Measurements from ENCODE around the gene TCF7. TPM values are rescaled to one million over a fixed set of nuclear protein-coding genes. Genes with fewer than 3 reads are reported as not detected.

Gene TCF7
- total and polyA plus RNA-seq, 2 of the 13 experiments (the other 11 are each of a cell fraction or from before 2014, with no cell fraction given) = 6.3 to 6.8 TPM

GRCh38 chr5:134101686-134102439, 12.6 kb upstream of the TCF7 start:
- Histone ChIP-seq H2AFZ (ENCODE audit: low read length) (no peak overlapping the region), H3K79me2 (ENCODE audit: insufficient read depth, low read length) (no peaks in the 10 kb centered on the region), H3K36me3 (replicated peaks in 1 of 2; ENCODE audit: control insufficient read depth in 1 of 2, insufficient read depth in 2 of 2, low read length in 2 of 2) (no peaks in the 10 kb centered on the region), H3K9ac (ENCODE audit: insufficient read depth, low read depth, low read length) (no peak overlapping the region), H3K4me3 (replicated peaks in 1 of 3; ENCODE audit: insufficient read depth in 1 of 3, low read depth in 2 of 3, low read length in 3 of 3) (no peak overlapping the region), H3K4me1 (ENCODE audit: insufficient read depth, low read length) (peaks cover 98% of the 10 kb centered on the region), H4K20me1 (ENCODE audit: insufficient read depth, low read length) (no peaks in the 10 kb centered on the region), H3K27me3 (ENCODE audit: control insufficient read depth in 1 of 2, insufficient read depth in 2 of 2, low read length in 2 of 2) (peaks cover 0 to 2% of the 10 kb centered on the region in 2 experiments; a peak in 1 of 5 replicates), H3K27ac (ENCODE audit: extremely low read length, insufficient read depth, low read length) (no peak overlapping the region), H3K9me3 (ENCODE audit: low read length) (no peaks in the 10 kb centered on the region), H3K4me2 (ENCODE audit: low read depth, low read length) (0 out of 2 replicates have a peak overlapping the region, but pooled peaks have one; percentile 1)
- ChIA-PET CTCF (ENCODE audit: low intra/inter-chr PET ratio, low total read pairs) (interaction anchor here (1.6 to 3.4 kb wide), 3 partner anchors 38 to 44 kb away, joined by 7 to 14 read pairs (median 8); no protein-coding TSS in a partner anchor), POLR2A (interaction anchor here (3.6 to 5.0 kb wide), 6 partner anchors 10 to 62 kb away, joined by 18 to 70 read pairs (median 30); partner anchors contain the start of gene TCF7)
- in situ Hi-C loops (cut with HindIII; ENCODE audit: extremely low pct_ligation_motif_present, low pct_unique_long_range_greater_than_20kb) = no loop called here
- intact Hi-C loops (cut with micrococcal nuclease; ENCODE audit: unreplicated experiment) = loop anchor here (1.0 kb wide), 1 partner anchor 38 kb away; no protein-coding TSS in a partner anchor
- FAIRE-seq = no peak
- WGBS (ENCODE audit: low lambda C conversion rate) = 59% methylated on average over 5 of the region's 20 CpGs
- peak; percentile 49 for ATAC-seq
- DNase-seq (ENCODE audit: low spot score) = peak; percentile 58
- BruUV-seq (replicated peaks) = no TSS peak
- TF ChIP-seq ZNF101 (CRISPR knock-in tag; IDR thresholded peaks at IDR 0.05; ENCODE audit: borderline replicate concordance, low read depth) (no peak), U2AF1 (optimal IDR thresholded peaks at IDR 0.05; ENCODE audit: low read depth, low read length) (no peak), TCF7 (IDR thresholded peaks at IDR 0.05; ENCODE audit: low read depth) (no peak), MEIS2 (CRISPR knock-in tag; IDR thresholded peaks at IDR 0.05) (no peak), ISX (CRISPR knock-in tag; conservative IDR thresholded peaks at IDR 0.05) (no peak), AHDC1 (CRISPR knock-in tag; IDR thresholded peaks at IDR 0.05; ENCODE audit: borderline replicate concordance) (no peak), ZNF501 (CRISPR knock-in tag; IDR thresholded peaks at IDR 0.05) (no peak), ZNF292 (CRISPR knock-in tag; IDR thresholded peaks at IDR 0.05; ENCODE audit: borderline replicate concordance, low read depth) (no peak), ERF (CRISPR knock-in tag; IDR thresholded peaks at IDR 0.05) (0 out of 2 replicates have a peak, but pooled peaks have one; percentile 24), ZFP36L2 (CRISPR knock-in tag; IDR thresholded peaks at IDR 0.05) (no peak), ZNF788 (CRISPR knock-in tag; IDR thresholded peaks at IDR 0.05; ENCODE audit: borderline replicate concordance) (no peak), ZFP90 (CRISPR knock-in tag; IDR thresholded peaks at IDR 0.05; ENCODE audit: borderline replicate concordance) (no peak), LCORL (IDR thresholded peaks at IDR 0.05) (no peak), LCORL (CRISPR knock-in tag; IDR thresholded peaks at IDR 0.05) (peak; percentile 30; the same call in 1 of the 2 replicates), CSRNP1 (CRISPR knock-in tag; IDR thresholded peaks at IDR 0.05) (no peak), ZNF30 (CRISPR knock-in tag; IDR thresholded peaks at IDR 0.05) (no peak), ZNF24 (IDR thresholded peaks at IDR 0.05) (no peak), GFI1 (CRISPR knock-in tag; IDR thresholded peaks at IDR 0.05; ENCODE audit: borderline replicate concordance) (peak; percentile 48; the same call in 1 of the 2 replicates)

Measured in HepG2 (cell line).